A673 (cell line): Measurements from ENCODE around the gene DPH5.

Experiments used
- EZH2 ChIP-seq: fragments of 200-600 bp; sonication (generic); IDR thresholded peaks from 2 replicates; pipeline ENCODE4 v1.6.1; 2017; ENCODE audit warnings: borderline replicate concordance, low read depth, mild to moderate bottlenecking, mixed read lengths, antibody characterized with exemption, low read length; ENCODE audit not compliant: poor library complexity, severe bottlenecking
- TF ChIP-seq, protein P1 (sequence below): fragments of 300-800, 200-600 bp; sonication (generic); conservative IDR thresholded peaks from 2 replicates; pipeline ENCODE4 v1.5.1; 2017; ENCODE audit warnings: low read depth, mild to moderate bottlenecking, antibody characterized with exemption, low read length, moderate library complexity, mixed read lengths

DNA sequence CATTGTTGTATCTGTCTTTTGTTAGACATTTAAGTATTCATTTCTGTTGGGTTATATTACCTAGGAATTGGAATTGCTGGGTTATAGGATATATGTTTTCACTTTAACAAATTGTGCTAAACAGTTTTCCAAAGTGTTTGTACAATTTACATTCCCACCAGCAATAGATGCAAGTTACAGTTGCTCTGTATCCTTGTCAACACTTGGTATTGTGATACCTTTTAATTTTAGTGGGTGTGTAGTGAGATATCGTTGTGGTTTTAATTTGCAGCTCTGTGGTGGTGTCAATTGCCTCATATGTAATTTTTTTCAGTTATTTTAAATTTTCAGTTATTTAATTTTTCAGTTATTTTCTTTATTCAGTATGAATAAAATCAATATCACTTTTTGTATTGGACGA is 7.4 kb upstream of the DPH5 start:
- TF ChIP-seq, protein P1, sequence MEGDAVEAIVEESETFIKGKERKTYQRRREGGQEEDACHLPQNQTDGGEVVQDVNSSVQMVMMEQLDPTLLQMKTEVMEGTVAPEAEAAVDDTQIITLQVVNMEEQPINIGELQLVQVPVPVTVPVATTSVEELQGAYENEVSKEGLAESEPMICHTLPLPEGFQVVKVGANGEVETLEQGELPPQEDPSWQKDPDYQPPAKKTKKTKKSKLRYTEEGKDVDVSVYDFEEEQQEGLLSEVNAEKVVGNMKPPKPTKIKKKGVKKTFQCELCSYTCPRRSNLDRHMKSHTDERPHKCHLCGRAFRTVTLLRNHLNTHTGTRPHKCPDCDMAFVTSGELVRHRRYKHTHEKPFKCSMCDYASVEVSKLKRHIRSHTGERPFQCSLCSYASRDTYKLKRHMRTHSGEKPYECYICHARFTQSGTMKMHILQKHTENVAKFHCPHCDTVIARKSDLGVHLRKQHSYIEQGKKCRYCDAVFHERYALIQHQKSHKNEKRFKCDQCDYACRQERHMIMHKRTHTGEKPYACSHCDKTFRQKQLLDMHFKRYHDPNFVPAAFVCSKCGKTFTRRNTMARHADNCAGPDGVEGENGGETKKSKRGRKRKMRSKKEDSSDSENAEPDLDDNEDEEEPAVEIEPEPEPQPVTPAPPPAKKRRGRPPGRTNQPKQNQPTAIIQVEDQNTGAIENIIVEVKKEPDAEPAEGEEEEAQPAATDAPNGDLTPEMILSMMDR, result no peak
- TF ChIP-seq EZH2, result no peak
